GM10266 (cell line): ENCODE data around the gene STRA6.

Experiments used
- DNase-seq: peaks from one replicate; pipeline ENCODE4 v3.0.0; 2012; ENCODE audit errors: extremely low spot score
- TF ChIP-seq, protein P1 (sequence below): IDR thresholded peaks from 2 replicates; pipeline ENCODE4 v1.5.1; 2012; ENCODE audit warnings: mild to moderate bottlenecking, low read depth; ENCODE audit not compliant: control insufficient read depth, insufficient read depth; ENCODE audit errors: missing control alignments

The STRA6 gene

DNA sequence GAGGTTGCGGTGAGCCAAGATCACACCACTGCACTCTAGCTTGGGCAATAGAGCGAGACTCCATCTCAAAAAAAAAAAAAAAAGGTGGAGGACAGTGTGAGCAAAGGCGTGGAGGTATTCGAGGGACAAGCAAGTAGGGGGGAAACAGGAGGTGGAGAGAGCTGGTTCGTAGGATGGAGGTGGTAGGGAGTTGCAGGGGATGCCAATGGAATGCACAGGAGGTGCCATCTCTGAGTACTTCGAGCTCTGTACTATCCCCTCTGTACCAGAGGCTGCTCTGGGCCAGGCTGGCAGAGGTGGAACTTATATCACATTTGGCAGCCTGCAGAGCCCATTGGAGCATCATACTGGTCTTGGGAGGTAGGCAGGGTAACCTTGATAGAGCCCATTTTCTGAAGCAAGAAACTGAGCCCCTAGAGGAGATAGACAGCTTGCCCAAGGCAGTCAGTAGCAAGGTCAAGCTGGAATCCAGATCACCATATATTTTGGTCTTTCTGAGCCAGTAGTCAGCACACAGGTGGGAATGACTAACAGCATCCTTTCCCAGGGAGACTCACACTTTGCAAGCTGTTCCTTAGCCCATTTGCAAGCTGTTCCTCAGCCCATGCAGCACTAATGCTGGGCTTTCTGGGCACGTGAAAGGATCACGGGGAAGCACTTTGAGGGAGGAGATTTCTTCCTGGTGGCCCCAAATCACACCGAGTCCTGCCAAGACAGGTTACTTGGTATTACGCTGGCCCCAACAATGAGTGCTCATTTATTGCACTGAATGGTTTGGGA is 24.4 kb upstream of the STRA6 start:
- TF ChIP-seq, protein P1, sequence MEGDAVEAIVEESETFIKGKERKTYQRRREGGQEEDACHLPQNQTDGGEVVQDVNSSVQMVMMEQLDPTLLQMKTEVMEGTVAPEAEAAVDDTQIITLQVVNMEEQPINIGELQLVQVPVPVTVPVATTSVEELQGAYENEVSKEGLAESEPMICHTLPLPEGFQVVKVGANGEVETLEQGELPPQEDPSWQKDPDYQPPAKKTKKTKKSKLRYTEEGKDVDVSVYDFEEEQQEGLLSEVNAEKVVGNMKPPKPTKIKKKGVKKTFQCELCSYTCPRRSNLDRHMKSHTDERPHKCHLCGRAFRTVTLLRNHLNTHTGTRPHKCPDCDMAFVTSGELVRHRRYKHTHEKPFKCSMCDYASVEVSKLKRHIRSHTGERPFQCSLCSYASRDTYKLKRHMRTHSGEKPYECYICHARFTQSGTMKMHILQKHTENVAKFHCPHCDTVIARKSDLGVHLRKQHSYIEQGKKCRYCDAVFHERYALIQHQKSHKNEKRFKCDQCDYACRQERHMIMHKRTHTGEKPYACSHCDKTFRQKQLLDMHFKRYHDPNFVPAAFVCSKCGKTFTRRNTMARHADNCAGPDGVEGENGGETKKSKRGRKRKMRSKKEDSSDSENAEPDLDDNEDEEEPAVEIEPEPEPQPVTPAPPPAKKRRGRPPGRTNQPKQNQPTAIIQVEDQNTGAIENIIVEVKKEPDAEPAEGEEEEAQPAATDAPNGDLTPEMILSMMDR: no peak
- DNase-seq: no peak

DNA sequence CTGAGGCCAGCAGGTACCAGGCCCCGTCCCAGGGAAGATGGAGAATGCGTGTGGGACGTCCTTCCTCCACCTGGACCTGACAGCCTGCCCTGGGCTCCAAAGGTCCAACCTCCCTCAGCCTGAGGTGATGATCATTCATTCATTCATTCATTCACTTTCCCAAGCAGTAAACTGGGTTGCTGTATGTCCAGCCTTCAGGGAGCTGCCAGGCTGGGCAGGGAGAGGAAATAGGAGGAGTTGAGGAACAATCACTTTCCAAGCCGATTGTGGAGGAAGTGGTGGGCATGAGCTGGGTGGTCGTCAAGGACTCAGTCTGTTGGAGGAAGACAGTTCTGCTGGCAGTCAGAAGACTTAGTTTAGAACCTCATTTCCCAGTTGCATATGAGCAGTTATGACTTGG is 23.3 kb upstream of the STRA6 start:
- TF ChIP-seq, protein P1: no peak
- DNase-seq: no peak

DNA sequence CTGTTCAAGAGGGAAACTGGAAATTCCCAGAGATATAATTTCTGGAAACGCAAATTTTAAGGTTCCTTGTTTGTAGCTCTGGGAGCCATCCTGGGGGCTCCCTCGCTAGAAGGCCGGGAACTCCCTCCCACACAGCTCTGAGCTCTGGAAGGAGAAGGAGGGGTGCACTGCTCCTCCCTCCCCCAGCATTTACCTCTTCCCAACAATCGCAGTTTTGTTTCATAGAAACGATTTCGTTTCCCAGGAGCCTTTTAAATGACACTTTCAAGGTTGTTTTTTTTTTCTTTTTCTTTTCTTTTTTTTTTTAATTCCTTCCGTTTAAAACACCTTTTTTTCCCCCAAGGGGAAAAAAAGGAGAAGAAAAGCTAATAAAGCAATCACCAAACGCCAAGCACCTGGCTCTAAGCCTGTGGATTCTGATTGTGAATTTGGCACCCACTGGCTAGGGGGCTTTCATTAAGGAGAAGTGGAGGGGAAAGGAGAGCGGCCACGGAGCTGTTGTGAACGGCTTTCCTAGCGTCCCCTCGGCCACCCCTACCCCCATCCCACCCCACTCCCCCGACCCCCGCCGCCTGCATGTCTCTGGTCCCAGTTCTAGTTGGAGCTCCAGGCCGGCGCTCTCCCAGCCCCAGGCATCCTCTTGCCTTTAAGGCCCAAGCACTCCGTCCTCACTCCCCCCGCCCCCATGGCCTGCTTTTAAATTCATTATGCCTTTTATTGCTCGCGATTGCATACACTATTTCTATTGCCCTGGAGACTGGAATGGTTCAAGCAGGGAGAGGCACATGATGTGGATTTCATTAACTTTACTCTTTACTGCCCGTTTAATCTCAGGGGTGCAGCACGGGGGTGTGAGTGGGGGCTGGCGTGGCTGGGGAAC is 19.9 kb upstream of the STRA6 start:
- no peak for DNase-seq

DNA sequence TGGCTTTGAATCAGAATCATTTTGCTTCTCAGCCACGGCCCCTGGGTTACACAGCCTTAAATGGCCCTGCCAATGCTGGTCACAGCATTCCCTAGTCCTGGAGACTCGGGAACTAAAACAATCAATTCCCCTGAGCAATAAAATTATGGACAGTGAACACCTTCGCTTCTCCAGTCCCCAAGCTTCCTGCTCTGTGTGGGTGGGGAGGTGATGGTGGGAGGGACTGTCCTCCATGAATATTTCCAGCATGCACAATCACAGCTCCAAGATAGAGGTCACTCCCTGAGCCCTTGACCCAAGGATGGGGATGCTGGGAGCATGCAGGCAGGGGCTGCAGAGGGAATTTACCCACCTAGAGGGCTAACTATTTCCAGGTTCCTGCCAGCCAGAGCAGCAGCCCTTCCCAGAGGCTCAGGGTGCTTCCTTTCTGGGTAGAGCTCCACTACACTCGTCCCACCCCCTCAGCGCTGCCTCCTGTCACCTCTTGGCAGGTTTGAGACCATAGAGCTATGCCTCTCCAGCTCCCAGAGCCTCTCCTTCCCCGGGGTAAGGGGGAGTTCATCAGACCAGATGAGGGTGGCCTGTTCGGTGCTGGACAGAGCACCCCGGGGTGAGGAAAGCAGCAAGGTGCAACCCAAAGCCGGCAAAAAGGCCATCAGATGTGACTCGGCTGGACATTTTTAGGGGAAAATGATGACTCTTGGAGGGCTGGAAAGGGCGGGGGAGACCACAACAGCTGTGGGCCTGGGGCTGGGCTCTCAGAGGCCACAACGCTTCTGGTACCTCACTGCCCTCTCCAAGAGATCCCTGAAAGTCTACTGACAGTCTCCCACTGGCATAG is 19.0 kb upstream of the STRA6 start:
- no peak for DNase-seq
- TF ChIP-seq, protein P1: no peak

More for the DNA sequence above, 19.9 kb upstream of the STRA6 start:
- TF ChIP-seq, protein P1: no peak

DNA sequence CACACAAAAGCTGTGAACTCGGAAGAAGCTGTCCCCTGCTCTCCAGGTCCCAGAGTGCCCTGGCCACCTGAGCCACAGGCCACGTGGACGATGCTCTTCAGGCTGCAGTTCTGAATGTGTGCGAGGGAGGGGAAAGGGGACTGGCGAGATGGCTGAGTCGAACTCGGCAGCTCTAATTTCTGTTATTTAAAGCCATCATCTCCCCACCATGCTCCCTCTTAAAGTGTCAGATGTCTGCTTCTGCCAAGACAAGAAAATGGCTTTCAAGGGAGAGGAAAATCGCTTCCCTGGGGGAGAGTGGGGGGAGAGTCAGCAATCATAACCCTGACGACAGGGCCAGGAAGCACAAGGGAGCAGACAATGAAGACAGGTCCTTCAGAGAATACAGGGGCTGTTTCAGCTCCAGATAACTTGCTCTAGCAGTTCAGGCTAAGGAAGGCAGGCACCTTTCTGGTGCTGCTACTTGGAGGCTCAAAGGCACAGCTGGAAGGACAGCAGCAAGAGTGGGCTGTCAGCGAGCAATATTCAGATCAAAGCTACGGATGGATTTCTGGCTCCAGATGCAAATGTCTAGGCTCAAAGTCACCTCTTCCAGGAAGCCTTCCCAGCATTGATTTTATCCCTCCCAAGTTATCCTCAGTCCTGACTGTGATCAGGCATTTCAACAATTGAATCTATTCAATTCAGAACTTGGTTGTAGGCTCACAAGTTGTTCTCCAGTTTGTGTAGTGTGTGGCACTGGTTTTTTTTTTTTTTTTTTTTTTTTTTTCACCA is 18.1 kb upstream of the STRA6 start:
- TF ChIP-seq, protein P1: no peak
- no peak for DNase-seq
